HUES6 (cell line): ENCODE data around the gene ANKS4B.

ENCODE experiments used
- H3K27ac ChIP-seq: 2 replicates; pipeline ENCODE4 v1.7.0; 2013; ENCODE audit warnings: low read depth, mild to moderate bottlenecking, low read length, inconsistent platforms
- H3K27me3 ChIP-seq: 2 replicates; pipeline ENCODE4 v1.6.1; 2013; ENCODE audit warnings: low read length; ENCODE audit not compliant: control insufficient read depth, insufficient read depth
- H3K36me3 ChIP-seq: 2 replicates; pipeline ENCODE4 v1.6.1; 2013; ENCODE audit warnings: low read length; ENCODE audit not compliant: control insufficient read depth, insufficient read depth
- H3K4me1 ChIP-seq: 2 replicates; pipeline ENCODE4 v1.6.1; 2013; ENCODE audit warnings: low read length; ENCODE audit not compliant: control insufficient read depth, insufficient read depth
- H3K4me3 ChIP-seq: 2 replicates; pipeline ENCODE4 v1.5.1; 2013; ENCODE audit warnings: low read depth, low read length
- H3K9ac ChIP-seq: one replicate; pipeline ENCODE4 v1.6.1; 2013; ENCODE audit warnings: mild to moderate bottlenecking, low read length
- H3K9me3 ChIP-seq: 2 replicates; pipeline ENCODE4 v1.6.1; 2013; ENCODE audit warnings: low read depth, low read length; ENCODE audit not compliant: control insufficient read depth, insufficient read depth

Gene ANKS4B

GRCh38 chr16:21301168-21301894, 67.8 kb downstream of the ANKS4B start:
- Histone ChIP-seq H3K27ac (no peak overlapping the region), H3K9ac (no peak overlapping the region)

GRCh38 chr16:21301895-21302291, 68.4 kb downstream of the ANKS4B start:
- peaks cover 58% of the 10 kb centered on the region for H3K27me3 ChIP-seq
- peak overlapping the region; percentile 68 for H3K4me3 ChIP-seq
- H3K36me3 ChIP-seq, result no peaks in the 10 kb centered on the region
- no peaks in the 10 kb centered on the region for H3K9me3 ChIP-seq
- no peak overlapping the region for H3K27ac ChIP-seq
- H3K4me1 ChIP-seq, result peaks cover 6% of the 10 kb centered on the region; the same call in 1 of the 2 replicates
- H3K9ac ChIP-seq, result no peak overlapping the region

More at GRCh38 chr16:21301168-21301894, 67.8 kb downstream of the ANKS4B start:
- Histone ChIP-seq H3K36me3 (no peaks in the 10 kb centered on the region), H3K4me3 (peak overlapping the region; percentile 68), H3K4me1 (peaks cover 6% of the 10 kb centered on the region; the same call in 1 of the 2 replicates), H3K9me3 (no peaks in the 10 kb centered on the region), H3K27me3 (peaks cover 58% of the 10 kb centered on the region)

- H3K4me1 ChIP-seq, result peaks cover 6% of the 10 kb centered on the region; the same call in 1 of the 2 replicates
- peak overlapping the region; percentile 68 for H3K4me3 ChIP-seq
- no peak overlapping the region for H3K27ac ChIP-seq
- no peaks in the 10 kb centered on the region for H3K9me3 ChIP-seq
- no peaks in the 10 kb centered on the region for H3K36me3 ChIP-seq
- peaks cover 58% of the 10 kb centered on the region for H3K27me3 ChIP-seq
- H3K9ac ChIP-seq, result no peak overlapping the region
These were observed 69.0 kb downstream of the ANKS4B start for GRCh38 chr16:21302454-21302853.

GRCh38 chr16:21302898-21303528, 69.5 kb downstream of the ANKS4B start:
- no peaks in the 10 kb centered on the region for H3K9me3 ChIP-seq
- no peak overlapping the region for H3K9ac ChIP-seq
- peaks cover 58% of the 10 kb centered on the region for H3K27me3 ChIP-seq
- H3K36me3 ChIP-seq, result no peaks in the 10 kb centered on the region
- no peak overlapping the region for H3K4me3 ChIP-seq
- no peak overlapping the region for H3K27ac ChIP-seq
- peaks cover 6% of the 10 kb centered on the region; the same call in 1 of the 2 replicates for H3K4me1 ChIP-seq
